Bronchial epithelial cell (primary cell): ENCODE results near the gene DDX25. TPM values are rescaled to one million over a fixed set of nuclear protein-coding genes. Genes with fewer than 3 reads are reported as not detected.
A peak's percentile ranks its signal among the peaks of the same experiment; 100 is the strongest.

Experiments used
- DNase-seq: peaks from one replicate; pipeline ENCODE4 v3.0.0-alpha.2; 2010; ENCODE audit warnings: low read depth
- FAIRE-seq: peaks from 2 replicates; lab custom pipeline; 2011; peaks lifted over from hg19 to GRCh38; lab: Jason Lieb, UNC
- H3K27me3 ChIP-seq: 2 replicates; pipeline ENCODE4 v1.5.1; 2011; ENCODE audit warnings: low read length; ENCODE audit not compliant: control insufficient read depth, insufficient read depth
- H3K36me3 ChIP-seq: 2 replicates; pipeline ENCODE4 v1.5.1; 2011; ENCODE audit warnings: low read length; ENCODE audit not compliant: control insufficient read depth, insufficient read depth
- H3K4me3 ChIP-seq: 2 replicates; pipeline ENCODE4 v1.5.1; 2011; ENCODE audit warnings: mild to moderate bottlenecking, low read depth, low read length, control low read depth
- total RNA-seq: library from RNA; depleted of rRNA; stranded (reverse); fragments of >200 nt; gene quantifications from 2 replicates; pipeline ENCODE4 v1.2.1, GENCODE V29; 2014
- TF ChIP-seq, protein P1 (sequence below): IDR thresholded peaks from 2 replicates; pipeline ENCODE4 v1.5.1; 2011; ENCODE audit warnings: mild to moderate bottlenecking, moderate library complexity, low read length, control low read depth, inconsistent platforms; ENCODE audit not compliant: insufficient read depth, severe bottlenecking

The DDX25 gene
- total RNA-seq, 1 donor from 2014 or later: not detected

DNA sequence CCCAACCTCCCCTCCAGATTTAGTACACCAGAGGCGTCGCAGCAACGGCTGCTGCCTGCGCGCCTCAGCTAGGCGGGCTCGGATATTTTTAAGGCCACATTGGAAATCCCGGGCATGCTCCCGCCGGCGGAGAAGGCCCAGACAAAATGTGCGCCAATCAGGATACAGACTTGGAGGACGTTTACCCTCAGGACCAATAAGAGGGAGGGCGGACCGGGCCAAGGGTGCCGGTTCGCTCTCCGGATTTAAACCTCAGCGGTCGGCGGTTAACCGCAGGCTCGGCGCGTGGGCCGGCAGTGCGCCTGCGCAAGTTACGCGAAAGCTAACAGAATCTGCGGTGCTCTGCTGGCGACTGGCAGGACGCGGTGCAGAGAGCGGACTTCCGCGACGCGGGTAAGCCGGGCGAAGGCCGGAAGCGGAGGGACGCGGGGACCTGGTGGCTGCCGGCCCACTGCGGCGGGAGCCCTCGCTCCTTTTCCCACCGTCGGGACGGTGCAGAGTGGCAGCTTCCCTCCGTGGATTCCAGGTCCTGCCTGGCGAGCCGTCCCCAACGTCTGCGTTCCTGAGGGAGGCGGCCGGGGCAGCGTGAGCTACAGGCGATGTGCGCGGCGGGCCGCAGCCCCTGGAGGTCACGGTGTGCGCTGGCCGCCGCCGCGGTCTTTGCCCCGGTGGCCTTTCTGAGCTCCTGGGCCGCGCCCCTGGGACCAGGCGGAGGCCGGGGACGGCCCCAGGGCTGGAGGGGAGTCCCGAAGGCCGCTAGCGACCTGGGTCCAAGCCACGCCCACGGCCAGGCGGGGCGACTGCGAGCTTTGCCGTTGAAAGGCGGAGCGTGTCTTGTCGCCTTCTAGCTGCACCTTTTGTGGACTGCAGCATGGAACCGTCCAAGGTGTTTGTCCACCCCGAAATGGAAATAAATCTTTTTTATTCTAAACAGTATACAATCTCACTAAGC is 16.7 kb upstream of the DDX25 start, which contains the start of gene HYLS1:
Gene HYLS1, plus strand, starts transcription at position 296 of the 952 bp plus-strand sequence. CDS start 11,701 bp downstream, outside the sequence.
- FAIRE-seq: no peak

DNA sequence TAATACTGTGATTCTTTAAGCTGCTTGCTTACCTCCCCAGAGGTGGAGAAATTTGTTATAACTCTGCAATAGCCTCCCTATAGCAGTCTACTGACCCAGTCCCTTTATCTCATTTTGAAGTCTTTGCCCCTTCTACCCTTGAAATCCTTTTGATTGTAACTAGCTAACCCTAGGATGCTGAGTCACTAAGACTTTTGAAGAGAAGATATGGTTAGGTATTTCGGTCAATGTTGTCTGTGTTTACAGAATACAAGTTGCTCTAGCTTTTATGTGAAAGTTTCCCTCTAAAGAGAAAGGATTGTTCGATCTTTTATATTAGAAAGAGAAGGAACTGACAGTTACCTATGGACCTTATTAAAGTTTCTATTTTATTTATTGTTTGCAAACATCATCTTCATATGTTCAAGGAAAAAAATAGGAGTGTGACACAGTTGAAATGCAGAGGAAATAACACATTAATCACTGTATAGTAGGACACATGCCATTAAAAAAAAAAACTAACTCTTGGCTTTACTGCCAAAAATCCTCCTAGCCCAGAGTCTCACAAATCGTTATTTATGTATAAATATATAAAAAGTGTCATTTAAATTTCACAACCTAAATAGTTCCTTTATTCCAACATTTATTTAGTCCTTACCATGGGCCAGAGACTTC is 13.7 kb upstream of the DDX25 start:
- H3K36me3 ChIP-seq: peaks cover 5% of the 10 kb centered on the region
- H3K4me3 ChIP-seq: no peak overlapping the region
- DNase-seq (no peak), FAIRE-seq (no peak)
- TF ChIP-seq, protein P1, sequence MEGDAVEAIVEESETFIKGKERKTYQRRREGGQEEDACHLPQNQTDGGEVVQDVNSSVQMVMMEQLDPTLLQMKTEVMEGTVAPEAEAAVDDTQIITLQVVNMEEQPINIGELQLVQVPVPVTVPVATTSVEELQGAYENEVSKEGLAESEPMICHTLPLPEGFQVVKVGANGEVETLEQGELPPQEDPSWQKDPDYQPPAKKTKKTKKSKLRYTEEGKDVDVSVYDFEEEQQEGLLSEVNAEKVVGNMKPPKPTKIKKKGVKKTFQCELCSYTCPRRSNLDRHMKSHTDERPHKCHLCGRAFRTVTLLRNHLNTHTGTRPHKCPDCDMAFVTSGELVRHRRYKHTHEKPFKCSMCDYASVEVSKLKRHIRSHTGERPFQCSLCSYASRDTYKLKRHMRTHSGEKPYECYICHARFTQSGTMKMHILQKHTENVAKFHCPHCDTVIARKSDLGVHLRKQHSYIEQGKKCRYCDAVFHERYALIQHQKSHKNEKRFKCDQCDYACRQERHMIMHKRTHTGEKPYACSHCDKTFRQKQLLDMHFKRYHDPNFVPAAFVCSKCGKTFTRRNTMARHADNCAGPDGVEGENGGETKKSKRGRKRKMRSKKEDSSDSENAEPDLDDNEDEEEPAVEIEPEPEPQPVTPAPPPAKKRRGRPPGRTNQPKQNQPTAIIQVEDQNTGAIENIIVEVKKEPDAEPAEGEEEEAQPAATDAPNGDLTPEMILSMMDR: no peak
- H3K27me3 ChIP-seq: no peaks in the 10 kb centered on the region

More for the DNA sequence above, 16.7 kb upstream of the DDX25 start, which contains the start of gene HYLS1:
- Histone ChIP-seq H3K27me3 (no peaks in the 10 kb centered on the region), H3K4me3 (peak within 1 kb of the TSS; percentile 94), H3K36me3 (no peaks in the 10 kb centered on the region)
- DNase-seq: peak; percentile 92
- TF ChIP-seq, protein P1: peak; percentile 26

DNA sequence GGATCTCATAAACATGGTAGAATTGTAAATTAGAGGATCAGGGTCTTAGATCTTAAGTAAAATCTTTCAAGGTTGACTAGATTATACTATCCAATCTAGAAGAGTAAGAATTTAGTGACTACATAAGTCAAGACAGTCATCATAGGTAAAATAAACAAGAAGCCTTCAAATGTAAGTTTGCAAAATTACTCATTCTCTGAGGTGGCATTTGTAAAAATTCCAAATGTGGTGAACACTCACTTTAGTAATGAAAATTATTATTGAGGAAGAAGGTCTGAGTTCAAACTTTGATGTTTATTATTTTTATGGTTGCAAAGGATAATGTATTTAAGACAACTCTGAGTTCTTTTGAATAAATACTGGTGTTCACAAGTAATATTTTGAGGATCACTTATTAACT is 12.2 kb upstream of the DDX25 start:
- TF ChIP-seq, protein P1: no peak
- DNase-seq (peak; percentile 82), FAIRE-seq (no peak)
- Histone ChIP-seq H3K4me3 (no peak overlapping the region), H3K36me3 (peaks cover 5% of the 10 kb centered on the region), H3K27me3 (no peaks in the 10 kb centered on the region)

DNA sequence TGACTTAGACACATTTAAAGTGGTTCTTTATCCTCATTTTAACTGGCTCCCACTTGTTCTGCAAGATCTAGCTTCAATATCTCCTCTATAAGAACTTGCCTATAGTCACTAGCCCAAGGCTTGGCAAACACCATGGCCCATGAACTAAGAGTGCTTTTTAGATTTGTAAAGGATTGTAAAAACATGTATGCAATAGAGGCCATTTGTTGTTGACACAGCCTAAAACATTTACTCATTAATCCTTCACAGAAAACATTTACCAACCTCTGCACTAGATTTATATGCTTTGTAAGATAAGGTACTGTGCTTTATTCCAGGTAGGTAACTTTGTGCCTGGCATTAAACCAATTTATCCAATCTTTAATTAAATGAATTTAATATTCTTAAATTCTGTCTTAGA is 11.3 kb upstream of the DDX25 start:
- TF ChIP-seq, protein P1: no peak
- Histone ChIP-seq H3K36me3 (peaks cover 5% of the 10 kb centered on the region), H3K4me3 (no peak overlapping the region), H3K27me3 (no peaks in the 10 kb centered on the region)
- FAIRE-seq (no peak), DNase-seq (no peak)

DNA sequence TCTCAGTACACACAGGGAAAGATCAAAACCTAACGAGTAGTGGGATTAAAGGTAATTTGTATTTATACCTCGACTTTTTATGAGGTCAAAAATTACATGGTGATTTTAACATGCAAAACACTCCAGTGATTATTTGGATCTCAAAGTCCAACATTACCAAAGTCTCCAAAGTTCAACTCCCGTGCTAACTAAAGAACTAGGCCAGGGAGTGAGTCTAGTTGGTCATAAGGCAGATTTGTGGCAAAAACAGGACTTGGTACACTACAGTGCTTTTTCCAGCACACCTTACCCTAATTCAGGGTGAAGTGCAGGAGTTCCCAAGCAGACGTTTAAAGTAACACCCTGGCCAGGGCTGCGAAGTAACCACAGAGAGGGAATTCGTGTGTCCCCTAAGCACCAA is 2.4 kb upstream of the DDX25 start:
- H3K36me3 ChIP-seq: peaks cover 3% of the 10 kb centered on the region
- DNase-seq: no peak
- H3K27me3 ChIP-seq: peaks cover 2% of the 10 kb centered on the region
- no peak for FAIRE-seq
- TF ChIP-seq, protein P1: no peak
- H3K4me3 ChIP-seq: no peak overlapping the region
